Daoy (cell line): ENCODE data around the gene TRPV4. TPM values are rescaled to one million over a fixed set of nuclear protein-coding genes. Genes with fewer than 3 reads are reported as not detected.
A peak's percentile ranks its signal among the peaks of the same experiment; 100 is the strongest.

ENCODE experiments used
- DNase-seq: peaks from one replicate; pipeline ENCODE4 v3.0.0-alpha.2; 2015; ENCODE audit warnings: low read depth
- total RNA-seq: library from RNA; depleted of rRNA; stranded (reverse); fragments of >200 nt; shearing (Covaris generic); gene quantifications from 2 replicates; pipeline ENCODE4 v1.2.3, GENCODE V29; 2014

The TRPV4 gene
- total RNA-seq, 1 experiment from 2014 or later, result 0.51 TPM

- peak; percentile 53 for DNase-seq
Observed at GRCh38 chr12:109777544-109777943, 55.7 kb downstream of the TRPV4 start.

GRCh38 chr12:109776624-109777023 is 56.6 kb downstream of the TRPV4 start:
- DNase-seq, result no peak

GRCh38 chr12:109775172-109775881 is 57.9 kb downstream of the TRPV4 start:
- peak; percentile 73 for DNase-seq

- no peak for DNase-seq
Observed at GRCh38 chr12:109773384-109774011, 59.7 kb downstream of the TRPV4 start.

- no peak for DNase-seq
Observed at GRCh38 chr12:109772622-109773321, 60.4 kb downstream of the TRPV4 start.

- DNase-seq, result no peak
Observed at GRCh38 chr12:109771746-109772621, 61.2 kb downstream of the TRPV4 start.

- DNase-seq, result no peak
Observed at GRCh38 chr12:109770861-109771670, 62.1 kb downstream of the TRPV4 start.

GRCh38 chr12:109770104-109770860 is 62.9 kb downstream of the TRPV4 start:
- DNase-seq, result no peak

GRCh38 chr12:109768901-109769670 is 64.1 kb downstream of the TRPV4 start:
- DNase-seq, result no peak

- DNase-seq, result no peak
Observed at GRCh38 chr12:109767991-109768900, 65.0 kb downstream of the TRPV4 start.

GRCh38 chr12:109767456-109767855 is 65.7 kb downstream of the TRPV4 start:
- DNase-seq, result no peak

- DNase-seq, result no peak
Observed at GRCh38 chr12:109766251-109766778, 66.9 kb downstream of the TRPV4 start.

- DNase-seq, result no peak
Observed at GRCh38 chr12:109765446-109765810, 67.8 kb downstream of the TRPV4 start.

- no peak for DNase-seq
Observed at GRCh38 chr12:109764776-109765445, 68.3 kb downstream of the TRPV4 start.

- no peak for DNase-seq
Observed at GRCh38 chr12:109764123-109764522, 69.1 kb downstream of the TRPV4 start.

GRCh38 chr12:109763201-109763841 is 69.9 kb downstream of the TRPV4 start:
- DNase-seq, result peak; percentile 79

- no peak for DNase-seq
Observed at GRCh38 chr12:109762673-109763191, 70.5 kb downstream of the TRPV4 start.
